Measurements from ENCODE around the gene A1BG.
"Not testable (repeated sequence)": the region's sequence is repeated elsewhere in the genome, so short reads cannot be mapped to it uniquely, and the experiment has no call there.

The A1BG gene

DNA sequence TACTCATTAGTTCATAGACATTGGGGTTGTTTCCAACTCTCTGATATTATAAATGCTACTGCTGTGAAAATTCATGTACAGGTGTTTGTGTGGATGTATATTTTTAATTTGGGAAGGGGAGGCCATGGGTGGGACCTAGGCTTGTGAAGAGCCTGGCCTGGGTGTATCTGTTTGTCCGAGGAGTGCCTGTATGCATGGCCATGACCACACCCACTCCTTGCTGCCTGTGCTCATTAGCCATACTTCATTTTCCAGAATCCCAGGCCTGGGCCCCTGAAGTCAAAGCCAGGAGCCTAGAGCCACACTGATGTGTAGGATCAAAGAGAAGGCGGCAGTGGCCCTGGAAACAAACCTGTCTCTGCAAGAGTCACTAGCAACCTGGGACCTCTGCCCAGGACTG, 37.7 kb downstream of the A1BG start:
- no peaks in the 10 kb centered on the region for H3K4me1 ChIP-seq (ENCODE audit: control insufficient read depth, insufficient read depth, low read length)
- H3K4me3 ChIP-seq (ENCODE audit: low read length) = no peak overlapping the region
- no CpG with 5 or more reads among the region's 2 CpGs for WGBS (ENCODE audit: insufficient coverage, insufficient read length)
- no peak for DNase-seq (ENCODE audit: low read depth, low spot score)
- no peak overlapping the region for H3K27ac ChIP-seq (ENCODE audit: low read length)
- no peaks in the 10 kb centered on the region for H3K9me3 ChIP-seq (ENCODE audit: control insufficient read depth, insufficient read depth, low read length)
- no peaks in the 10 kb centered on the region; the same call in 1 of the 2 replicates for H3K27me3 ChIP-seq (ENCODE audit: control insufficient read depth, insufficient read depth, low read length)
- peaks cover 6% of the 10 kb centered on the region for H3K36me3 ChIP-seq (ENCODE audit: control insufficient read depth, insufficient read depth, low read length)

GRCh38 chr19:58311345-58311865, 41.9 kb downstream of the A1BG start:
- peaks cover 6% of the 10 kb centered on the region for H3K36me3 ChIP-seq (ENCODE audit: control insufficient read depth, insufficient read depth, low read length)
- H3K9me3 ChIP-seq (ENCODE audit: control insufficient read depth, insufficient read depth, low read length) = no peaks in the 10 kb centered on the region

GRCh38 chr19:58310685-58311084, 42.6 kb downstream of the A1BG start:
- no CpG with 5 or more reads among the region's 13 CpGs for WGBS (ENCODE audit: insufficient coverage, insufficient read length)
- not testable (repeated sequence) for H3K4me1 ChIP-seq (ENCODE audit: control insufficient read depth, insufficient read depth, low read length); H3K27me3 ChIP-seq (ENCODE audit: control insufficient read depth, insufficient read depth, low read length); DNase-seq (ENCODE audit: low read depth, low spot score); H3K27ac ChIP-seq (ENCODE audit: low read length); H3K4me3 ChIP-seq (ENCODE audit: low read length); H3K9me3 ChIP-seq (ENCODE audit: control insufficient read depth, insufficient read depth, low read length); H3K36me3 ChIP-seq (ENCODE audit: control insufficient read depth, insufficient read depth, low read length)

More at GRCh38 chr19:58311345-58311865, 41.9 kb downstream of the A1BG start:
- Histone ChIP-seq H3K4me1 (ENCODE audit: control insufficient read depth, insufficient read depth, low read length) (no peaks in the 10 kb centered on the region), H3K27ac (ENCODE audit: low read length) (no peak overlapping the region), H3K27me3 (ENCODE audit: control insufficient read depth, insufficient read depth, low read length) (no peaks in the 10 kb centered on the region; the same call in 1 of the 2 replicates), H3K4me3 (ENCODE audit: low read length) (no peak overlapping the region)
- no CpG with 5 or more reads among the region's 7 CpGs for WGBS (ENCODE audit: insufficient coverage, insufficient read length)
- DNase-seq (ENCODE audit: low read depth, low spot score) = no peak

- DNase-seq (ENCODE audit: low read depth, low spot score) = no peak
- Histone ChIP-seq H3K4me1 (ENCODE audit: control insufficient read depth, insufficient read depth, low read length) (no peaks in the 10 kb centered on the region), H3K9me3 (ENCODE audit: control insufficient read depth, insufficient read depth, low read length) (no peaks in the 10 kb centered on the region), H3K4me3 (ENCODE audit: low read length) (no peak overlapping the region), H3K27ac (ENCODE audit: low read length) (no peak overlapping the region), H3K27me3 (ENCODE audit: control insufficient read depth, insufficient read depth, low read length) (no peaks in the 10 kb centered on the region; the same call in 1 of the 2 replicates), H3K36me3 (ENCODE audit: control insufficient read depth, insufficient read depth, low read length) (peaks cover 6% of the 10 kb centered on the region)
- no CpG with 5 or more reads among the region's 4 CpGs for WGBS (ENCODE audit: insufficient coverage, insufficient read length)
These were observed 45.6 kb downstream of the A1BG start for GRCh38 chr19:58307736-58308135.

GRCh38 chr19:58305932-58306323, 47.4 kb downstream of the A1BG start:
- Histone ChIP-seq H3K27ac (ENCODE audit: low read length) (no peak overlapping the region), H3K4me1 (ENCODE audit: control insufficient read depth, insufficient read depth, low read length) (no peaks in the 10 kb centered on the region), H3K36me3 (ENCODE audit: control insufficient read depth, insufficient read depth, low read length) (peaks cover 5% of the 10 kb centered on the region; the same call in 1 of the 2 replicates), H3K9me3 (ENCODE audit: control insufficient read depth, insufficient read depth, low read length) (no peaks in the 10 kb centered on the region), H3K27me3 (ENCODE audit: control insufficient read depth, insufficient read depth, low read length) (no peaks in the 10 kb centered on the region), H3K4me3 (ENCODE audit: low read length) (peak overlapping the region; percentile 79; the same call in 1 of the 2 replicates)
- DNase-seq (ENCODE audit: low read depth, low spot score) = no peak
- no CpG with 5 or more reads among the region's 12 CpGs for WGBS (ENCODE audit: insufficient coverage, insufficient read length)

- WGBS (ENCODE audit: insufficient coverage, insufficient read length) = no CpG with 5 or more reads among the region's 55 CpGs
- H3K36me3 ChIP-seq (ENCODE audit: control insufficient read depth, insufficient read depth, low read length) = peaks cover 5% of the 10 kb centered on the region; the same call in 1 of the 2 replicates
These were observed 48.0 kb downstream of the A1BG start, which contains the start of gene ERVK3-1 for GRCh38 chr19:58305065-58305931. Gene ERVK3-1, plus strand, starts transcription at chr19:58305377. Its CDS starts 6,792 bp downstream, at chr19:58312169.

DNA sequence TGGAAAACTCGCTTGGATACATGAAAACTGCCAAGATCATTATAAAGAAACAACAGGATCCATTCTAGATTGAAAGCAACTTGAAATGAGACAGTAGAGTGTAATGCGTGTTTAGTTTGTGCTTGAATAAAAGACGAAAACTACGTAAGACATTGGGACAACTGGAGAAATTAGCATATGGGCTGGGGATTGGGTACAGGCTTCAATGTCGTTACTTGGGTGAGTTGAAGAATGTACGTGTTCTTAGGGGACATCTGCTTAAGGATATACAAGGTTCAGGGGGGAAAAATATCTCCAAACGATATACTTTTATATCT, 48.6 kb downstream of the A1BG start:
- Histone ChIP-seq H3K4me1 (ENCODE audit: control insufficient read depth, insufficient read depth, low read length) (no peaks in the 10 kb centered on the region), H3K27me3 (ENCODE audit: control insufficient read depth, insufficient read depth, low read length) (no peaks in the 10 kb centered on the region), H3K27ac (ENCODE audit: low read length) (no peak overlapping the region), H3K9me3 (ENCODE audit: control insufficient read depth, insufficient read depth, low read length) (no peaks in the 10 kb centered on the region), H3K4me3 (ENCODE audit: low read length) (peak overlapping the region; percentile 79; the same call in 1 of the 2 replicates), H3K36me3 (ENCODE audit: control insufficient read depth, insufficient read depth, low read length) (peaks cover 5% of the 10 kb centered on the region; the same call in 1 of the 2 replicates)
- no CpG with 5 or more reads among the region's 7 CpGs for WGBS (ENCODE audit: insufficient coverage, insufficient read length)
- no peak for DNase-seq (ENCODE audit: low read depth, low spot score)

More at GRCh38 chr19:58305065-58305931, 48.0 kb downstream of the A1BG start, which contains the start of gene ERVK3-1:
- Histone ChIP-seq H3K4me1 (ENCODE audit: control insufficient read depth, insufficient read depth, low read length) (no peaks in the 10 kb centered on the region), H3K9me3 (ENCODE audit: control insufficient read depth, insufficient read depth, low read length) (no peaks in the 10 kb centered on the region), H3K27ac (ENCODE audit: low read length) (no peak within 1 kb of the TSS), H3K27me3 (ENCODE audit: control insufficient read depth, insufficient read depth, low read length) (no peaks in the 10 kb centered on the region), H3K4me3 (ENCODE audit: low read length) (peak within 1 kb of the TSS; percentile 79)
- peak; percentile 91 for DNase-seq (ENCODE audit: low read depth, low spot score)

DNA sequence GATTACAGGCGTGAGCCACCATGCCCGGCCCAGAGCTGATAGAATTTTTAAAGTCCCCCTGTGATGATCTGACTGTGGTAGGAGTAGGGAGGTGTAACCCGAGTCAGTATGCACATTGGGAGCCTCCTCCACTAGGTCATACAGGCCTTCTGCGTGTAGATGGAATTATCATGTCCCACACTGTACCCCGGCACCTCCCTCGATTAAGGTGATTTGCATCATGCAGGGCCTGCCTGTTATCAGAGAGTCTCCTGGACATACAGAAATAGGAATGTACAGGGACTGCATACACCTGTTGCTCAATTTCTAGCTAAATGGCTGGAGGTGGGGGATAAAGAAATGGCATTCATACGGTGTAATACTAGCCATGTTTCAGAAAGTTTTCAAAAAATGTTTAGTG, 49.0 kb downstream of the A1BG start:
- H3K9me3 ChIP-seq (ENCODE audit: control insufficient read depth, insufficient read depth, low read length) = no peaks in the 10 kb centered on the region
- DNase-seq (ENCODE audit: low read depth, low spot score) = no peak
- no peaks in the 10 kb centered on the region for H3K27me3 ChIP-seq (ENCODE audit: control insufficient read depth, insufficient read depth, low read length)
- no peak overlapping the region for H3K4me3 ChIP-seq (ENCODE audit: low read length)
- H3K4me1 ChIP-seq (ENCODE audit: control insufficient read depth, insufficient read depth, low read length) = no peaks in the 10 kb centered on the region
- no CpG with 5 or more reads among the region's 7 CpGs for WGBS (ENCODE audit: insufficient coverage, insufficient read length)
- H3K27ac ChIP-seq (ENCODE audit: low read length) = no peak overlapping the region
- H3K36me3 ChIP-seq (ENCODE audit: control insufficient read depth, insufficient read depth, low read length) = peaks cover 5% of the 10 kb centered on the region; the same call in 1 of the 2 replicates

DNA sequence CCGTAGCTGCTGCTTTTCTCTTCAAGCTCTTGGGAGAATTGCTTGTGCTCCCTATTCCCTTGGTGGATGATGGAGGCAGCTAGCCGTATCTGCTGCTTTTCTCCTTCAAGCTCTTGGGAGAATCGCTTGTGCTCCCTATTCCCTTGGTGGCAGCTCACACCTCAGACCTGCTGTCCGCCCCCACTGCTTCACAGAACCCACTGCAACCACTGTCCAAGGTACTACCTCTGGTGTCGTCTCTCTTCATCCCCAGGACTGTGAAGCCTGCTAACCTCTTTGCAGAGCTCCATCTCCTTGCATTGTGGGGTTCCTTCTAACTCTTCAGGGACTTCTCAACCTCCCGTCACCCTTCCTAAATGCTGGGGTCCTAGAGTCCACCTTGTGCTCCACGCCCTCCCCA, 52.7 kb downstream of the A1BG start:
- Histone ChIP-seq H3K9me3 (ENCODE audit: control insufficient read depth, insufficient read depth, low read length) (no peaks in the 10 kb centered on the region), H3K36me3 (ENCODE audit: control insufficient read depth, insufficient read depth, low read length) (peaks cover 10% of the 10 kb centered on the region; the same call in 1 of the 2 replicates), H3K27me3 (ENCODE audit: control insufficient read depth, insufficient read depth, low read length) (no peaks in the 10 kb centered on the region), H3K27ac (ENCODE audit: low read length) (no peak overlapping the region), H3K4me1 (ENCODE audit: control insufficient read depth, insufficient read depth, low read length) (no peaks in the 10 kb centered on the region), H3K4me3 (ENCODE audit: low read length) (no peak overlapping the region)
- WGBS (ENCODE audit: insufficient coverage, insufficient read length) = no CpG with 5 or more reads among the region's 7 CpGs
- no peak for DNase-seq (ENCODE audit: low read depth, low spot score)

DNA sequence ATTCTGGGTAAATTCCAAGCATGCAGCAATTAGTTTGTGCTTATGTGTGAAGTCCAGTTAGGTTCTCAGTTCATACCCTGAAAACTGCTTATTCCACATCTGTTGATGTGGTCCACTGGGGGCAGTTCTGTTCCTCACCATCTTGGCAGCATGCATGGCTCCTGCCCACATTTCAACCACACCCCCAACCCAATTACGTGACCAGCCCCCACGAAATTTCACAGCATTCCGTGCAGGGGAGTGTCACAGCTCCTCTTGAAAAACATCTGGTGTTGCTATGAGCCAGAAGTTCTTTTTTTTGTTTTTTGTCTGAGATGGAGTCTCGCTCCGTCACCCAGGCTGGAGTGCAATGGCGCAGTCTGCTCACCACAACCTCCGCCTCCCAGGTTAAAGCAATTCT, 57.2 kb downstream of the A1BG start:
- no peak for DNase-seq (ENCODE audit: low read depth, low spot score)
- no peaks in the 10 kb centered on the region for H3K4me1 ChIP-seq (ENCODE audit: control insufficient read depth, insufficient read depth, low read length)
- peaks cover 31% of the 10 kb centered on the region for H3K36me3 ChIP-seq (ENCODE audit: control insufficient read depth, insufficient read depth, low read length)
- H3K4me3 ChIP-seq (ENCODE audit: low read length) = no peak overlapping the region
- H3K9me3 ChIP-seq (ENCODE audit: control insufficient read depth, insufficient read depth, low read length) = no peaks in the 10 kb centered on the region
- WGBS (ENCODE audit: insufficient coverage, insufficient read length) = no CpG with 5 or more reads among the region's 7 CpGs
- no peak overlapping the region for H3K27ac ChIP-seq (ENCODE audit: low read length)
- H3K27me3 ChIP-seq (ENCODE audit: control insufficient read depth, insufficient read depth, low read length) = no peaks in the 10 kb centered on the region
